Stimulated activated CD4-positive, alpha-beta T cell treated with anti-CD3 and anti-CD28 coated beads, TNF-alpha, amount 100 ng/mL, for 24 hours (primary cell): ENCODE results near the gene ZNF792.
"Not testable (repeated sequence)": the region's sequence is repeated elsewhere in the genome, so short reads cannot be mapped to it uniquely, and the experiment has no call there.

Experiments used
- DNase-seq, 3 experiments: peaks; one replicate each; pipeline ENCODE4 v3.0.0-alpha.2; 2020; ENCODE audit warnings: low read depth in 3 of 3

ZNF792 gene

GRCh38 chr19:34926361-34926684 is 37.7 kb downstream of the ZNF792 start:
- no peak for DNase-seq

DNA sequence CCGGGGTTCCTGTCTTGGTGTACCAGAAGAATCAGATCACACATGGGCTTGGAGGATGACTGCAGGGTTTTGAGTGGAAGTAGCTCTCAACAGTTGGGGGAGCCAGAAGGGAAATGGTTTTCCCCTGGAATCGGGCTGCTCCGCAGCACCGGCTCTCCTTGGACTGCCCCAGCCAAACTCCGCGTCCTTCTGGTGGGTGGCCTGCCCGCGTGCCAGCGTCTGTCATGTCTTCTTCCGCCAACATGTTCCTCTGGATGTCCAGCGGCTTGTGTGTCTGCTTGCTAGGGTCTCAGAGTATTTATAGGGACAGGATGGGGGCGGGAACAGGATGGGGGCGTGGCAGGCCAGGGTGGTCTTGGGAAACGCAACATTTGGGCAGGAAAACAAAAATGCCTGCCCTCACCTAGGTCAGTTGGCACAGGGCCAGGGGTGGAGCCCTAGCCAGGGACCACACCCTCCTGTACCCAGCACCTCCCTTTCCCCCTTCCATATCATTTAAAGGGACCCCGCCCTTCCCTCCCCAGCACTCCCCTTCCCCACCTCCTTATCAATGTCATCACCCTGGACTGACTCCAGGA is 38.7 kb downstream of the ZNF792 start:
- no peak for DNase-seq

- DNase-seq, result not testable (repeated sequence)
Observed at GRCh38 chr19:34920090-34920786, 43.8 kb downstream of the ZNF792 start.

DNA sequence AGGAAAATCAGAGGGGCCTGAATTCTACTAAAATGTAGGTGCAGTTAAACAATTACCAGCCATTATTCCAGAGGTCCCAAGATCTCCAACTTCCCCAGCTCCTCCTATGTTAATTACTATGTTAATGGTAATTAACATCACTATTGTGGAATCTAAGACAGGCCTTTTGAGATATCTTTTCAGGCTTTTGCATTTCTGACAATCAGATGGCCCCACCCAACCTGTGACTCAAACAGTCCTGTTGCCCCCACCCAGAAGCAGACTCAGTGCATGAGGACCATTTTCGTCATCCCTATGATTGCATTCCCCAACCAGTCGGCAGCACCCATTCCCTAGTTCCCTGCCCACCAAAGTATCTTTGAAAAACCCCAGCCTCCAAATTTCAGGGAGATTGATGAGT is 45.8 kb downstream of the ZNF792 start:
- no peak for DNase-seq

GRCh38 chr19:34917144-34917543 is 46.9 kb downstream of the ZNF792 start:
- not testable (repeated sequence) for DNase-seq

GRCh38 chr19:34910770-34911169 is 53.3 kb downstream of the ZNF792 start:
- no peak for DNase-seq
